SK-N-MC (cell line): Measurements from ENCODE around the gene CPNE5.

ENCODE experiments used
- EZH2 ChIP-seq: fragments of 200-600 bp; sonication (generic); IDR thresholded peaks from one replicate; pipeline ENCODE4 v1.6.1; 2017; ENCODE audit warnings: antibody characterized with exemption
- FOXP2 ChIP-seq: optimal IDR thresholded peaks from 2 replicates; pipeline ENCODE3; 2011; ENCODE audit warnings: mild to moderate bottlenecking, moderate library complexity; ENCODE audit not compliant: insufficient read depth; ENCODE audit errors: extremely low read length, control extremely low read depth
- POLR2AphosphoS5 ChIP-seq: IDR thresholded peaks from 2 replicates; pipeline ENCODE4 v1.6.1; 2012; ENCODE audit warnings: mild to moderate bottlenecking, low read depth, low read length, borderline replicate concordance

DNA sequence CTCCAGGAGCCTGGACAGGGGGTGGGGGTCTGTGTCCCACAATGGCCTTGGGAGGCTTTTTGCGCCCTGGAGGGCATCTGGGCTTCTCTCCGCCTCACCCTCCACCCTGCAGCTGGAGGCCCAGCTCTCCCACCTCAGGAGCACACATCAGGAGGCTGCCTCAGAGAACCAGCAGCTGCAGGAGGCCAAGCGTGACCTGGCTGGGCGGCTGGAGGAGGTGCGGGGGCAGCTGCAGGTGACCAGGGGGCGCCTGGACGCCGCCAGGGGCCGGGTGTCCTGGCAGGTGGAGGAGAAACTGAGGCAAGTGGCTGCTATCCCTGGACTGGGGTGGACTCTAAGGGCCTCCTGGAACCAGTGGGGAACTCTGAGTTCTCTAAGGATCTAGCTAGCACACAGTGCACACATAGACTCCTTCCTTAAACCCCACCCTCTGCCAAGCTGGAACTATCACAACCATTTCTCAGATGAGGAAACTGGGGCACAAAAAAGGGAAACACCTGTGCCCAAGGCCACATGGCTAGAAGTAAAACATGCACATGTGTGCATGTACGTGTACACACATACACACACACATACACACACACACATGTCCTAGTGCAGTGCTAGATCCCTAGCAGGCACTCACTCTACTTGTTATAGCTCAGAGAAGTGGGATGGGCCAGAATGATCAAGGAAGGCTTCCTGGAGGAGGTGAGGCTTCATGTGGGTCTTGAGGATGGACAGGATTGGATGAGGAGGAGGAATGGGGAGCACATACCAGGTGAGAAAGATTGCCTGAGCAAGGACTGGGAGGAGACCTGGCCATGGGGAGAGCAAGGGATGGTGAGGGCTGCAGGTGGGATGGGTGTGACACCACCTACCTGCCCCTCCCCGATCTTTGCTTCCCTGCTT is 118.7 kb downstream of the CPNE5 start:
- TF ChIP-seq EZH2 (no peak), POLR2AphosphoS5 (no peak), FOXP2 (no peak)
